Esophagus (tissue), 2 donors: ENCODE measurements around the gene RBM19. TPM values are rescaled to one million over a fixed set of nuclear protein-coding genes. Genes with fewer than 3 reads are reported as not detected.

Source experiments
- H3K27ac ChIP-seq, 2 donors: one replicate each; pipeline ENCODE4 v1.5.1; 2013; ENCODE audit warnings: low read depth in 2 of 2, mild to moderate bottlenecking in 2 of 2, inconsistent platforms in 1 of 2, low read length in 1 of 2, moderate library complexity in 1 of 2
- H3K27me3 ChIP-seq, 2 donors: one replicate each; pipeline ENCODE4 v1.6.1; 2013; ENCODE audit warnings: low read length in 2 of 2, control low read depth in 1 of 2, mild to moderate bottlenecking in 1 of 2; ENCODE audit not compliant: insufficient read depth in 2 of 2, control insufficient read depth in 1 of 2
- H3K36me3 ChIP-seq, 2 donors: one replicate each; pipeline ENCODE4 v1.6.1; 2013; ENCODE audit warnings: low read length in 1 of 2; ENCODE audit not compliant: control insufficient read depth in 2 of 2, insufficient read depth in 2 of 2
- H3K4me1 ChIP-seq, 2 donors: one replicate each; pipeline ENCODE4 v1.6.1; 2013; ENCODE audit warnings: low read length in 1 of 2; ENCODE audit not compliant: control insufficient read depth in 2 of 2, insufficient read depth in 2 of 2
- H3K4me3 ChIP-seq, 2 donors: one replicate each; pipeline ENCODE4 v1.5.1; 2013; ENCODE audit warnings: low read length in 2 of 2, mild to moderate bottlenecking in 2 of 2, low read depth in 1 of 2, moderate library complexity in 1 of 2
- H3K9me3 ChIP-seq, 2 donors: one replicate each; pipeline ENCODE4 v1.6.1; 2013; ENCODE audit warnings: mild to moderate bottlenecking in 2 of 2, low read depth in 1 of 2, low read length in 1 of 2, moderate library complexity in 1 of 2; ENCODE audit not compliant: control insufficient read depth in 2 of 2, insufficient read depth in 1 of 2
- WGBS, 2 donors: extraction: QIAGEN DNeasy Blood & Tissue Kit; methylation state at CpG; one replicate each; pipeline ENCODE4 v1.1.7; 2013; 5-methylcytosine and 5-hydroxymethylcytosine counted together
- polyA plus RNA-seq, 2 donors: library from polyadenylated mRNA; stranded (reverse); fragments of 200-250 nt; gene quantifications; one replicate each; pipeline ENCODE4 v1.2.3, GENCODE V29; 2013
- donor health status: healthy with polysubstance abuse.
- donor health status: Bipolar disorder and iron deficiency.

Gene RBM19
- polyA plus RNA-seq, 2 donors = 10.2 to 18.5 TPM

DNA sequence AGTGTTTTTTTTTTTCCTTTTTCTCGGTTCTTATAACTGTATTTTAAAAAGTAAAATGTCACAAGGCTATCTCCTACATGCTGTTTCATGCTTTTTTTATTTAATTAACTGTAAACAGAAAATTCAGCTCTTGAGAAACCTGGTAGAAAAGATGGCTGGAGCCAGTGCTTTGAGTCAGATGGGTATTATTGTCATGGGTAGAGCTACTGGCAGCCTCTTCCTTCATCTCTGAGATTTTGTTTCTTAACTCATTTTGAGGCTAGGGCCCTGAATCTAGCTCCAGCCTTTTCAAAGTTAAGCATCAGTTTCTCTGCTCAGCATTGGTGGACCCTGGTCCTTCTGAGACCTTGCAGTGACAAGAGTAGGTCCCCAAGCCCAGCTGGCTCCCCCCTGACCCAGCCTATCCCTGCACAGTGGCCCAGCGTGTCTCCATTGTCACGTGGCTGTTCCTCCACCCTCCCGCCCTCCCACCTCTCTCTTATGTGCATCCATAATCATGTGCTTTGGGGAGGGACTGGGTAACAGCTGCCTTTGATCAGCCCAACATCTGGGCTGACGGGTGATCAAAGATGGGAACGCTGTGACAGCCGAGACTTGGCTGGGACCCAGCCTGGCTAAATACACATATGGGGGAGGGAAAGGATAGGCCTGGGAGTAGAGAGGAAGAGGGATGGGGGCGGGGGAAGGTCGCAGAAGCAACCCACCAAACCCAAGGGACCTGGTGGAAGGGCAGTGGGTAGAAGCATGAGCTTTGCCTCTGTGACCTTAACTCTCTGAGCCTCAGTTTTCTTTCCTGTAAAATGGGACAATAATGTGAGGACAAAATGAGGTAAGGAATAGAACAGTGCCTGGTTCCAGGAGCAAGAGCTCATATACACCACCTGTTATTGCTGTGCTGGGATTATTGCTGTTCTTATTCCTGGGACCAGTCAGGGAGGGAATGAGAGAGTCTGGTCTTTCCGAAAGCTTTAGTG lies 24.4 kb upstream of the RBM19 start:
- Histone ChIP-seq H3K27ac (no peak overlapping the region), H3K4me3 (no peak overlapping the region), H3K36me3 (no peaks in the 10 kb centered on the region), H3K27me3 (no peaks in the 10 kb centered on the region), H3K4me1 (no peaks in the 10 kb centered on the region), H3K9me3 (no peaks in the 10 kb centered on the region)
- WGBS, 2 donors = 28% methylated on average over 10 of the region's 10 CpGs

DNA sequence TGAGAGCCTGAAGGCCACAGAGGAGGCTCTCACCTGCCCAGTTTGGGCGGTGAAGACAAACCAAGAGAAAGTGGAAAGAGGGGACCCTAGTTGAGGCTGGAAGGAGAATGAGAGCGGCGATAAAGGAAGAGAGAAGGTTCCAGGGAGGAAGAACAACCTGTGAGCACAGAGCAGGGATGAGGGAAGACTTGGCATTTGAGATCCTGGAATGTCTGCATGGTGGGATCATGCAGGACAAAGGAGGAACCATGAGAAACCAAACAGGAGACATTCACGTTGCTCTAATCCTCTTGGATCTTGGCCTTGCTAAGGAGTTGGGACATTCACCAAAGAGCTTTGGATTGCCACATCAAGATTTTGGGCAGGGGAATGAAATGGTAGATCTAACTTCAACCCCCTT lies 22.9 kb upstream of the RBM19 start:
- Histone ChIP-seq H3K4me1 (no peaks in the 10 kb centered on the region), H3K4me3 (no peak overlapping the region), H3K9me3 (no peaks in the 10 kb centered on the region), H3K36me3 (no peaks in the 10 kb centered on the region), H3K27ac (no peak overlapping the region), H3K27me3 (no peaks in the 10 kb centered on the region)
- WGBS, 2 donors = 76 to 80% methylated on average over 4 of the region's 4 CpGs

DNA sequence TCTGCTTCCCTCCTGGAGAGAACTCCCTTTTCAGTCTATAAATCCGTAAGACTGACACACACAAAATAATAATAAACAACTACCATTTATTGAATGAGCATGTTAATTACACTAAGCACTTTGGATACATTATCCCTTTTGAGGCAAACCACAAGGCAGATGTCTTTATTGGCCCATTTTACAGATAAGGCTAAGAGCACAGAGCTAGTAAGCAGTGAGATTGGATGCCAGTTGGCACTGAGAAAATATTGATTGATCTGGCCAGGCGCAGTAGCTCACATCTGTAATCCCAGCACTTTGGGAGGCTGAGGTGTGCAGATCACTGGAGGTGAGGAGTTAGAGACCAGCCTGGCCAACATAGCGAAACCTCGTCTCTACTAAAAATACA lies 21.9 kb upstream of the RBM19 start:
- WGBS, 2 donors = 69 to 75% methylated on average over 4 of the region's 4 CpGs
- H3K27me3 ChIP-seq = no peaks in the 10 kb centered on the region

DNA sequence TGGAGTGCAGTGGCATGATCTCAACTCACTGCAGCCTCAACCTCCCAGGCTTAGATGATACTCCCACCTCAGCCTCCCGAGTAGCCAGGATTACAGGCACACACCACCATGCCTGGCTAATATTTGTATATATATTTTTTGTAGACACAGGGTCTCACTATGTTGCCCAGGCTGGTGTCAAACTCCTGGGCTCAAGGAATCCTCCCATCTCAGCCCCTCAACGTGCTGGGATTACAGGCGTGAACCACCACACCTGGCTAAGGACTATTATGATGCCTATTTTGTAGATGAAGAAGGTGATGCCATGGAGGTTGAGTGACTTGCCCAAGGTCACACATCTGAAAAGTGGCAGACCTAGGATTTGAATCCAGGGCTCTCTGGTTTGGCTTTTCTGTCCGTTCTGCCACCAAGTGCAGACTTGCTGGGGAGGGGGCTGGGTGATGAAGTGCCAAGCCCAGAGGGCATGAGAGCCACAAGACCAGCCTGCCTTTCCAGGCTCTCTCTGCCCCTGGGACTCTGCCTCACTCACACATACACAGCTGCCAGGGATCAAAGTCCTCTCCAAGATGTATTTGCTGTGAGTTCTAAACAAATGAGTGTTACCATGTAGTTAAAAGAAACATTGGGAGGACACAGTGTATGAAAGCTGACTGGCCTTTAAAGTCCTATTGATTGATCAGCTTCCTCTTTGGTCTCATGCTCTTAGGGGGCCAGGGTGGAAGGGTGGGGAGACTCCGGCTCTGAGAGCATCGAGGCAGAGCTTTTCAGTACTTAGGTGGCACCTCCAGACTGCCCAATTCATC lies 21.3 kb upstream of the RBM19 start:
- no peaks in the 10 kb centered on the region for H3K27me3 ChIP-seq
- no peak overlapping the region for H3K27ac ChIP-seq
- no peaks in the 10 kb centered on the region for H3K4me1 ChIP-seq
- no peaks in the 10 kb centered on the region for H3K9me3 ChIP-seq
- H3K4me3 ChIP-seq = no peak overlapping the region
- WGBS, 2 donors = 46 to 48% methylated on average over 6 of the region's 6 CpGs
- H3K36me3 ChIP-seq = no peaks in the 10 kb centered on the region

More for the DNA sequence above, 21.9 kb upstream of the RBM19 start:
- no peaks in the 10 kb centered on the region for H3K4me1 ChIP-seq
- H3K36me3 ChIP-seq = no peaks in the 10 kb centered on the region
- H3K9me3 ChIP-seq = no peaks in the 10 kb centered on the region
- H3K27ac ChIP-seq = no peak overlapping the region
- H3K4me3 ChIP-seq = no peak overlapping the region

GRCh38 chr12:113984464-113984863 lies 18.3 kb upstream of the RBM19 start:
- Histone ChIP-seq H3K27me3 (no peaks in the 10 kb centered on the region), H3K9me3 (no peaks in the 10 kb centered on the region), H3K27ac (no peak overlapping the region), H3K4me1 (no peaks in the 10 kb centered on the region), H3K4me3 (no peak overlapping the region), H3K36me3 (no peaks in the 10 kb centered on the region)
- 76 to 82% methylated on average over 4 of the region's 4 CpGs for WGBS, 2 donors

GRCh38 chr12:113983777-113984448 lies 17.8 kb upstream of the RBM19 start:
- 40 to 51% methylated on average over 4 of the region's 4 CpGs for WGBS, 2 donors
- Histone ChIP-seq H3K9me3 (no peaks in the 10 kb centered on the region), H3K27me3 (no peaks in the 10 kb centered on the region), H3K27ac (no peak overlapping the region), H3K4me1 (no peaks in the 10 kb centered on the region), H3K4me3 (no peak overlapping the region), H3K36me3 (no peaks in the 10 kb centered on the region)

GRCh38 chr12:113983265-113983664 lies 17.1 kb upstream of the RBM19 start:
- WGBS, 2 donors = 44 to 45% methylated on average over 2 of the region's 2 CpGs
- Histone ChIP-seq H3K4me3 (no peak overlapping the region), H3K4me1 (no peaks in the 10 kb centered on the region), H3K36me3 (no peaks in the 10 kb centered on the region), H3K9me3 (no peaks in the 10 kb centered on the region), H3K27me3 (no peaks in the 10 kb centered on the region), H3K27ac (no peak overlapping the region)

DNA sequence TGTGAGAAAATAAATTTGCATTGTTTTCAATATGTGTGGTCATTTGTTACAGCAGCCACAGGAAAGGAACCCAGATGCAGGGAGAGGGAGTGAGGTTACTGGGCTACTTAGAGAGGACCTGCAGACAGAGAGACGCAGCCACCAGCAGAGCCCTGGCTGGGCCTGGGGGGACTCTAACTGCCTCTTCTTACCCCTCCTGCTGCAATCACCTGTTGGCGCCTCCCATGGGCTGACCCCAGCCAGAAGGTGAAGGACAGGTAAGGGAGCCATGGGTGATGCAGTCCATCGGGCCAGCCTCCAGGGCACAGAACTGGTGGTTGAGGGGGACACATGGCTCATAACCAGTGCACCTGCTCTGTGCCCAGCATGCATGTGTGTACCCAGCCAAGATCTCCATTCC lies 15.8 kb upstream of the RBM19 start:
- H3K27ac ChIP-seq = no peak overlapping the region
- H3K4me1 ChIP-seq = no peaks in the 10 kb centered on the region
- 88 to 92% methylated on average over 3 of the region's 3 CpGs for WGBS, 2 donors
- H3K36me3 ChIP-seq = no peaks in the 10 kb centered on the region
- H3K9me3 ChIP-seq = no peaks in the 10 kb centered on the region
- H3K27me3 ChIP-seq = no peaks in the 10 kb centered on the region
- H3K4me3 ChIP-seq = no peak overlapping the region

DNA sequence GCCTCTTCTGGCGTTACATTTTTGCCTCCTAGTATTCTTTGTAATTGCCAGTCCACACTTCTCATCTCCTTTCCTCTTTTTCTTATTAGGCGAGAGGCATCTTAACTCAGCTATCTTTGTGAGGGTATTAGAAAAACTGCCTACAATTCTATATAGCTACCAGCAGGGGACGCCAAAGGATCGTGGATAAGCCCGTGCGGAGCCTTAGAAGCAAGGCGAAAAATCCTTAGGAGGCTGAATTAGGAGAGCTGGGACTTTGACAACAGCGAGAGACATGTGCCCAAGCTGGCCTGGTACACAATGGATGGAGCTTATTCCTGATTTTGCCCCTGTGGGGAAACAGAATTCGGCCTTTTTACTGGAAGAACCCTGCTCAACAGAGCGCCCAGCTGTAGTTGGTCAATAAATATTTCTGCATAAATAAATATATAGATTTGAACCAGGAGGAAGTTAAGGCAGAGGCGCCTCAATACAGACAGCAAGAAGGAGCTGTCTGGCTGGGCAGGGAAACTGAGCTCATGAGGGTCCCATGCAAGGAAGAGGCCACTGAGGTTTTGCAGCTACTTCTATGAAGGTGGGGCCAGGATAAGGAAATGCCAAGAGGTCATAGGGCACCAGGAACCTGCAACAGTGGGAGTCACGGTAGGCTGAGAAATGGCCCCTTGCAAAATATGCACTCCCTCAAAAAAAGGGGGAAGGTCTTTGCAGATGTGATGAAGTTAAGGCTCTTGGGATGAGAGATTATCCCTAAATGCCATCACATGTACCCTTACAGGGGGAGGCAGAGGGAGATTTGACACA lies 14.6 kb upstream of the RBM19 start:
- Histone ChIP-seq H3K4me1 (no peaks in the 10 kb centered on the region), H3K4me3 (no peak overlapping the region), H3K9me3 (no peaks in the 10 kb centered on the region), H3K27me3 (no peaks in the 10 kb centered on the region), H3K36me3 (no peaks in the 10 kb centered on the region), H3K27ac (no peak overlapping the region)
- WGBS, 2 donors = 17 to 19% methylated on average over 12 of the region's 12 CpGs
